ENCODE data around the gene CHMP4A. TPM values are rescaled to one million over a fixed set of nuclear protein-coding genes. Genes with fewer than 3 reads are reported as not detected.

Gene CHMP4A
- total RNA-seq, 1 experiment from 2014 or later, result 32.7 TPM

- TF ChIP-seq ZNF121 (CRISPR knock-in tag; IDR thresholded peaks at IDR 0.05) (no peak), GABPB1 (CRISPR knock-in tag; IDR thresholded peaks at IDR 0.05) (peak; percentile 97)
Observed at GRCh38 chr14:24188251-24189058, 24.8 kb downstream of the CHMP4A start, which contains the start of gene IPO4 (continued).

- POLR2A ChIA-PET, result interaction anchor here (0.6 to 1.7 kb wide), 3 partner anchors 55 to 667 kb away, joined by 3 to 8 read pairs (median 7); partner anchors contain the start of genes DCAF11, NRL and TINF2
- ATAC-seq (no peak), DNase-seq (ENCODE audit: low spot score) (no peak)
- CTCF ChIA-PET, result interaction anchor here (3.3 kb wide), 1 partner anchor 27 kb away, joined by 24 read pairs; the partner anchor contains the start of gene IRF9
- TF ChIP-seq OVOL2 (CRISPR knock-in tag; IDR thresholded peaks at IDR 0.05; ENCODE audit: borderline replicate concordance), result no peak
- TF ChIP-seq IRF1 (CRISPR knock-in tag; IDR thresholded peaks at IDR 0.05), result no peak
- TF ChIP-seq GTF2I (CRISPR knock-in tag; conservative IDR thresholded peaks at IDR 0.05), result no peak
- TF ChIP-seq TEAD1 (CRISPR knock-in tag; IDR thresholded peaks at IDR 0.05), result no peak
- TF ChIP-seq ZNF671 (CRISPR knock-in tag; IDR thresholded peaks at IDR 0.05), result no peak
- TF ChIP-seq USF2 (CRISPR knock-in tag; IDR thresholded peaks at IDR 0.05), result no peak
- no peak for TF ChIP-seq PRRX2 (CRISPR knock-in tag; IDR thresholded peaks at IDR 0.05)
- no peak for TF ChIP-seq PRDM15 (CRISPR knock-in tag; IDR thresholded peaks at IDR 0.05)
- no peak for TF ChIP-seq FOXK1 (CRISPR knock-in tag; IDR thresholded peaks at IDR 0.05)
- no peak for TF ChIP-seq ZNF512 (CRISPR knock-in tag; IDR thresholded peaks at IDR 0.05; ENCODE audit: borderline replicate concordance)
- TF ChIP-seq CREM (CRISPR knock-in tag; IDR thresholded peaks at IDR 0.05), result no peak
- TF ChIP-seq ERG (CRISPR knock-in tag; IDR thresholded peaks at IDR 0.05), result no peak
- TF ChIP-seq NR2C2 (CRISPR knock-in tag; IDR thresholded peaks at IDR 0.05), result no peak
- TF ChIP-seq ZNF532 (CRISPR knock-in tag; IDR thresholded peaks at IDR 0.05; ENCODE audit: borderline replicate concordance), result no peak
- no peak for TF ChIP-seq SMAD4 (CRISPR knock-in tag; IDR thresholded peaks at IDR 0.05)
- no peak for TF ChIP-seq NFE2L1 (CRISPR knock-in tag; IDR thresholded peaks at IDR 0.05)
- TF ChIP-seq RORB (CRISPR knock-in tag; IDR thresholded peaks at IDR 0.05), result no peak
- TF ChIP-seq GRHL2 (CRISPR knock-in tag; IDR thresholded peaks at IDR 0.05; ENCODE audit: insufficient replicate concordance, severe bottlenecking), result no peak
- Mint-ChIP-seq H3K9me3 (no peaks in the 10 kb centered on the region), H3K36me3 (peaks cover 35% of the 10 kb centered on the region), H3K4me1 (peaks cover 16% of the 10 kb centered on the region), H3K27ac (no peak overlapping the region), H3K4me3 (peak overlapping the region; percentile 89), H3K27me3 (ENCODE audit: low read depth) (no peaks in the 10 kb centered on the region)
Observed at GRCh38 chr14:24187539-24187915, 25.8 kb downstream of the CHMP4A start.
